GM18505 (cell line): ENCODE measurements around the gene SNX32.

Experiments
- ATAC-seq: cut with Tn5 transposase; IDR thresholded peaks from one replicate; pipeline ENCODE4 v1.9.1; 2021; ENCODE audit not compliant: unreplicated experiment
- POLR2A ChIP-seq: IDR thresholded peaks from 4 replicates; pipeline ENCODE4 v1.6.1; 2011; ENCODE audit warnings: borderline replicate concordance; ENCODE audit not compliant: insufficient read depth, insufficient read length; ENCODE audit errors: extremely low read depth

The SNX32 gene

GRCh38 chr11:65859095-65859811 is 25.5 kb downstream of the SNX32 start:
- ATAC-seq = peak; percentile 45
- peak; percentile 98 for TF ChIP-seq POLR2A

DNA sequence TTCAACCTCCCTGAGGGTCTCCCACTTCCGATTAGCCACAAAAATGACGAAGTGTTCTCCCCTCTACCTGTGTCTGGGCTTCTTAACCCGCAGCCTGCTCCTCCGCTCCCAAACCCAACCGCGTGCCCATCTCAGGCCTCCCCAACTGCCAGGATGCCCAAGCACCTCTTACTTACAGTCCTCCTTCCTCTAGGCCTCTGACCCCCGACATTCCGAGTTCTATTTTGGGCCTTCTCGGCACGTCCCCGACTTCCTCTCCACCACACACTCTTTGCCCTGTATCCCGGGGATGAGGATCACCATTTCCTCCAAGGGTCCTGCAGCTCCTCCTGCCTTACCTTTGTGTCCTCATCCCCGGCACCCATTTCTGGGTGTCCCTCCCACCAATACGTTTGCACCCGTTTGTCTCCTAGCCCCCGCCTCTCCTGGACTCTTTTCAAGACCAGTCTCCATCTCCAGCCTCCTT is 26.1 kb downstream of the SNX32 start:
- no peak for TF ChIP-seq POLR2A
- ATAC-seq = no peak

DNA sequence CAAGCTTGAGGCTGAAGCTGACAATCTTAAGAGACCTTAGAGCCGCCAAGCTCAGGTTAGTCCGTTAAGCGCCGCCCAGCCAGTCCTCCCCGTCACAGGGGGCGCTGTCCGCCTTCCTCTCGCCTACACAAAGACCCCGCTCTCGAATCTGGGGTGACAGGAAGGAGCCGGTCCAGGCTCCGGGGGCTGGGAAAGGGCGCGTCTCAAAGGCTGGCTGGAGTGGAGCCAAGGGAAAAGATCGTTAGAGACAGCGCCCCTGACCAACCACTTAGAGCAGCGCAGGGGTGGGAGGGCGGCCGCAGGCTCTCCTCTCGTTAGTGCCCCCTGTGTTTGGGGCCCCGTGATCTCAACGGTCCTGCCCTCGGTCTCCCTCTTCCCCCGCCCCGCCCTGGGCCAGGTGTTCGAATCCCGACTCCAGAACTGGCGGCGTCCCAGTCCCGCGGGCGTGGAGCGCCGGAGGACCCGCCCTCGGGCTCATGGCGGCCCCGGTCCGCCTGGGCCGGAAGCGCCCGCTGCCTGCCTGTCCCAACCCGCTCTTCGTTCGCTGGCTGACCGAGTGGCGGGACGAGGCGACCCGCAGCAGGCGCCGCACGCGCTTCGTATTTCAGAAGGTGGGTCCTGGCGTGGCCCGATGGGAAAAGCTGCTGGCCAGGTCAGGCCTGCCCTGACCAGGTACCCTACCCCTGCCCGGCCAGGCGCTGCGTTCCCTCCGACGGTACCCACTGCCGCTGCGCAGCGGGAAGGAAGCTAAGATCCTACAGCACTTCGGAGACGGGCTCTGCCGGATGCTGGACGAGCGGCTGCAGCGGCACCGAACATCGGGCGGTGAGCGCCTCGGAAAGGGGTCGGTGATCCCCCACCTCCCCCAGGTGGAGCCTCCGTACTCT is 26.8 kb downstream of the SNX32 start, which contains the start of gene MUS81:
Gene MUS81 (plus strand): TSS at position 156 of the 887 bp plus-strand sequence. CDS start 321 bp downstream, at position 477.
- TF ChIP-seq POLR2A = peak; percentile 73
- ATAC-seq = peak; percentile 22

GRCh38 chr11:65861165-65861505 is 27.4 kb downstream of the SNX32 start:
- TF ChIP-seq POLR2A = no peak
- ATAC-seq = no peak

- ATAC-seq = no peak
- TF ChIP-seq POLR2A = no peak
Measured at GRCh38 chr11:65861533-65862183, 27.9 kb downstream of the SNX32 start.

DNA sequence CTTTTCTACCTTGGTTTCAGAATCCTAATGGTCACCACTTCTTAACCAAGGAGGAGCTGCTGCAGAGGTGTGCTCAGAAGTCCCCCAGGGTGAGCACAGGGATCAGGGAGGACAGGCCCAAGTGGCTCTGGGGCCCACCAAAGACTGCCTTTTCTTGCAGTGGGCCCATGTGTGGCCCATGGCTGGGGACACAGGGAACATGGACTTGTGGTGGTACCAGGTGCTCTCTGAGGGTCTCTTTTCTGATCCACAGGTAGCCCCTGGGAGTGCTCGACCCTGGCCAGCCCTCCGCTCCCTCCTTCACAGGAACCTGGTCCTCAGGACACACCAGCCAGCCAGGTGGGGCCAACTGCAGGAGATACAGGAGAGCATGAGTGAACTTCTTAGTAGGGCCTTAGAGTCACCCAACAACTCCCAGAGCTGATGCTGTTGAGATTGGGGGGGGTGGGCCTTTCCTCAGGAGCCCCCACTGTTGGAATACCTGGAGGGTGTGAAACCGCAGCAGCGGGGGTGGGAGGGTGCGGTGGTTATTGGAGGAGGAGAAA is 28.5 kb downstream of the SNX32 start:
- TF ChIP-seq POLR2A = no peak
- ATAC-seq = no peak

GRCh38 chr11:65862941-65863888 is 29.5 kb downstream of the SNX32 start:
- no peak for TF ChIP-seq POLR2A
- ATAC-seq = no peak

DNA sequence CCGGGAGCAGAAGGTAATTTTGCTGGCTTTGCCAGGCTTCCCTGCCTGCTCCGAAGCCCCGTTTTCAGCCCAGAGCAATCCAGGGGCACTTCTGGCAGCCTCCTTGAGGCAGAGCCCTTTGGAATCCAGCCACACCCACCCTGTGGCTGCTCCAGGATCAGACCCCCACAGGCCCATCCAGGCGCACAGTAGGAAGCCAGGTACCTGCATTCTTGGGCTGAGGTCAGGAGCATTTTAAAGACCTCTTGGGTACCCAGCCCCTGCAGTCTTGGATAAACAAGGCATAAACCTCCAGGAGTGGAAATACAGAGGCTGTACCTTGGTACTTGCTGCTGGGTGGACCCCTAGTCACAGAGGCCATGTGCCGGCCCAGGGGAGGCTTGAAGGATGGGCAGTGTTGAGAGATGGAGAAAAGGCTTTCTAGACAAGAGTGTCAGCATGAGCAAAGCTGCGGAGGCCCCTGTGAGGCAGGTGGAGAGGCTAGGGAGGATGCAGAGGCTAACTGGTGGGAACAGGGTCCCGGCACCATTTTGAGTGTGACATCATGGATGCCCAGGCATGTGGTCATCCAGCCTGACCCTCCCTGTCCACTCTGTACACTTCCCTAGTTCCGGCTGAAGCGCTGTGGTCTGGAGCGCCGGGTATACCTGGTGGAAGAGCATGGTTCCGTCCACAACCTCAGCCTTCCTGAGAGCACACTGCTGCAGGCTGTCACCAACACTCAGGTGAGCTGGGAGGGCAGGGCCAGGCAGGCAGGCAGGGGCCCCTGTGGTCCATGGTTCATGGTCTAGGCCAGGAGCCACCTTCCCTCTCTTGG is 30.3 kb downstream of the SNX32 start:
- peak; percentile 7 for TF ChIP-seq POLR2A
- no peak for ATAC-seq

- no peak for ATAC-seq
Measured at GRCh38 chr11:65864706-65865471, 31.1 kb downstream of the SNX32 start.

DNA sequence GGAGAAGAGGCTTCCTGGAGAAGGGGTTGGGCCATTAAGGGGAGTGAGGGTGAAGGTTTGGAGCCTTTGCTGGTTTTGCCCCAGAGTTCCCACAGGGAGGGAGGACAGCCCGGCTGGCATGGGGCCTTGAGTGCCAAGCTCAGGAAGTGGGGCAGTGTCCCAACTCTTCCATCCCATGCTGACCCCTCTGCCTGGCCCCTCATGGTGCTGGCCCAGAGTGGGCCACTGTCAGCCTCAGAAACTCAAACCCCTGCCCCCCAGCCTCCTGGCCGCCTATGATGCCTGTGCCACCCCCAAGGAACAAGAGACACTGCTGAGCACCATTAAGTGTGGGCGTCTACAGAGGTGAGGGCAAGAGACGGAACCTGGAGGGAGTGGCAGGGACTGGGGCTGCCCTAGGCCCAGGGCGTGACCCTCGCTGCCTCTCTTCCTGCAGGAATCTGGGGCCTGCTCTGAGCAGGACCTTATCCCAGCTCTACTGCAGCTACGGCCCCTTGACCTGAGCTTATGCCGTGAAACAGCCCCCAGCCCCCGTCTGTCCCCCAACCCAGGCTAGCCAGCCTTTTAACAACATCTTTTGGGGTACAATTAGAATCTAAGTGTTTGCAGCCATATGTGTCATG is 31.9 kb downstream of the SNX32 start:
- no peak for TF ChIP-seq POLR2A
- no peak for ATAC-seq

More at GRCh38 chr11:65864706-65865471, 31.1 kb downstream of the SNX32 start:
- TF ChIP-seq POLR2A = no peak
